ENCODE results near the gene CACNA1H.
"Not testable (repeated sequence)": the region's sequence is repeated elsewhere in the genome, so short reads cannot be mapped to it uniquely, and the experiment has no call there.

The CACNA1H gene

GRCh38 chr16:1256874-1257322 lies 104.0 kb downstream of the CACNA1H start:
- no peak for DNase-seq

GRCh38 chr16:1257561-1258224 lies 104.8 kb downstream of the CACNA1H start:
- no peak for DNase-seq

- DNase-seq: no peak
Measured at GRCh38 chr16:1258225-1258600, 105.3 kb downstream of the CACNA1H start.

GRCh38 chr16:1258906-1259759 lies 106.2 kb downstream of the CACNA1H start:
- no peak for DNase-seq

GRCh38 chr16:1259760-1260068 lies 106.8 kb downstream of the CACNA1H start:
- no peak for DNase-seq

- no peak for DNase-seq
Measured at GRCh38 chr16:1260101-1260680, 107.3 kb downstream of the CACNA1H start.

GRCh38 chr16:1261131-1261892 lies 108.4 kb downstream of the CACNA1H start:
- DNase-seq: no peak

GRCh38 chr16:1262210-1262845 lies 109.4 kb downstream of the CACNA1H start:
- no peak for DNase-seq

- DNase-seq: no peak
Measured at GRCh38 chr16:1262846-1263221, 109.9 kb downstream of the CACNA1H start.

- no peak for DNase-seq
Measured at GRCh38 chr16:1263591-1264344, 110.9 kb downstream of the CACNA1H start.

GRCh38 chr16:1264345-1265089 lies 111.6 kb downstream of the CACNA1H start:
- no peak for DNase-seq

- DNase-seq: no peak
Measured at GRCh38 chr16:1265090-1265630, 112.3 kb downstream of the CACNA1H start.

GRCh38 chr16:1265826-1266225 lies 112.9 kb downstream of the CACNA1H start:
- no peak for DNase-seq

GRCh38 chr16:1269418-1269817 lies 116.5 kb downstream of the CACNA1H start:
- DNase-seq: not testable (repeated sequence)

GRCh38 chr16:1271380-1271723 lies 118.4 kb downstream of the CACNA1H start:
- no peak for DNase-seq

All from activated T-cell treated with anti-CD3 and anti-CD28 coated beads, Interleukin-2, amount 50 U/mL, for 48 hours (primary cell).